Measurements from ENCODE around the gene KCNJ5.

GRCh38 chr11:128957202-128957482 is 66.0 kb downstream of the KCNJ5 start:
- no peak for TF ChIP-seq CTCF (IDR thresholded peaks at IDR 0.05)
- TF ChIP-seq POLR2A (IDR thresholded peaks at IDR 0.05): no peak
- no peak for TF ChIP-seq POLR2AphosphoS5 (IDR thresholded peaks at IDR 0.05; ENCODE audit: insufficient read depth in 1 of 2, low read depth in 1 of 2)

Data from vagina (tissue), 2 donors.